IPS-NIHi7 (cell line): ENCODE data around the gene CCDC174.
A peak's percentile ranks its signal among the peaks of the same experiment; 100 is the strongest.

Experiments used
- DNase-seq: peaks from one replicate; pipeline ENCODE4 v3.0.0; 2012; ENCODE audit warnings: mixed read lengths; ENCODE audit errors: extremely low spot score

Gene CCDC174

DNA sequence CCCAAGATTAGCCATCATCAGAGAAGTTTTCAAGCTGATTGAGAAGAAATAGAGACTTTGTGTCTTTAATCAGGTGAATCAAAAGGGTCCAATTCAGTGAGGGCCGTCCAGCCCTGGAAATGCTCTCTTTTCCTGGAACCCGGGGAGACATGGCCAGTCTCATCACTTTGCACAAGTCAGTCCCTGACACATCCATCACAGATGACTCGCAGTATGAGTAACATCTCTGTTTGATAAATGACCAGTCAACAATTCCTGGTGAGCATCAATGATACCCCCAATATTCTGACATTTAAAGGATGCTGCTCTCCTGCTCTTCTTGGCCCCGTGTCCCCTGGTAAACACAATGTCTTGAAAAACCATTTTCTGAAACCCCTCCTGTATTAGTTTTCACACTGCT is 50.1 kb downstream of the CCDC174 start:
- no peak for DNase-seq

DNA sequence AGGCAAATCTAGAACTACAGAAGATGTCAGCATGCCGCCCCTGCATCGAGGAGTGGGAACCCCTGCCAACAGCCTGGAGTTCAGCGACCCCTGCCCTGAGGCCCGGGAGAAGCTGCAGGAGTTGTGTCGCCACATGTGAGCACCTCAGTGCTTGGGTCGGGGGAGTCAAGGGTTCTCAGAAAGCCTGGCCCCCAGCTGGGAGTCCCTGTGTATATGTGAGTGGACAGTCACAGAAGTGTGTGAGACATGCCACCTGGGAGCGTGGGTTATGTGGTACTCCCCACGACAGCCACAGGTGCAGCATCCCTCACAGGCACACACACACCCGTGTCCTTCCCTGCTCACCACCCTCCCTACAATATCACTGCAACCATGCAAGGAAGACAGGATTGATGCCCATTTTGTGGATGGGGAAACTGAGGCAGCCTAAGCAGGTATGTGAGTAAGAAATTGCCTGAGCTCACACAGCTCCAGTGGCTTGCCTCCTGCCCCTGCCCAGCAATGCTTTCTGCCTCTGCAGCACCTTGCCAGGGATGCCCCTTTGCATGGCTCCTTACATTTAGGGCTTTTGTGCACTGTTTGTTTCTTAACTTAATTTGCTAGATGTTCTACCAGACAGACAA is 51.7 kb downstream of the CCDC174 start:
- DNase-seq, result no peak

DNA sequence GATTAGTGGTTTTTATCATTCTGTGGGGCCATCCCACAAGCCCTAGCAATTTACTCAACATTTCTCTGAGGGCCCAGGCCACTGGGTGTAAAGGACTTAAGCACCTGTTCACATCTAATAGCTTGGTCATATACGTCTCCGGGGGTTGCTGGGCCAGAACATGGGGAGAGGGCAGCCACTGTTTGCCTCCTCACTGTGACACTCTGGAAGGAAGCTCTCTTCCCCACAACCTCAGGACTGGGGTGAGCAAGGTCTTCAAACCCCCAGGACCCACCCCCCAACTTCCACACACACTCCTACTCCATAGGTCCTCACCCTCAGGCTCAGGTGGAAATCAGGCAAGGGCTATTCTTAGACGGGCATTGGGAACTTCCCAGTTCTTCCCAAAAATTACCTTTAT is 52.2 kb downstream of the CCDC174 start:
- no peak for DNase-seq

DNA sequence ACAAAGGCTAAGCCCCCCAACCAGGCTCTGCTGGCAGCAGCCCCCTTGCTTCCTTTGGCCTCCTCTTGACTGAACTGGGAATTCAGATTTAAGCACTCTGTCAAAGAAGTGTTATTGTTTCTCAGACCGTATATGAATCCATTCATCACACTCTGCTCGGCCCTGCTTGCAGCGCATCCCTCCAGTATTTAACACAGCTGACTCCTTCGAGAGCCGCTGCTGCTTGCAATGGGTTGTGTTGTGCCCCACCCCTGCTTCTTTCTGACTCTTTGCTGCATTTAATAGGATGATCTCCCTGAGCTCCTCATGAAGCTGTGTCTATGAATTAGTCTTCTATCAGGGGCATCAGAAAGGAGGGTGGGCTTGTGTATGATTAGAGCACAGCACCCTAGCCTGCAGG is 54.5 kb downstream of the CCDC174 start:
- peak; percentile 2 for DNase-seq

DNA sequence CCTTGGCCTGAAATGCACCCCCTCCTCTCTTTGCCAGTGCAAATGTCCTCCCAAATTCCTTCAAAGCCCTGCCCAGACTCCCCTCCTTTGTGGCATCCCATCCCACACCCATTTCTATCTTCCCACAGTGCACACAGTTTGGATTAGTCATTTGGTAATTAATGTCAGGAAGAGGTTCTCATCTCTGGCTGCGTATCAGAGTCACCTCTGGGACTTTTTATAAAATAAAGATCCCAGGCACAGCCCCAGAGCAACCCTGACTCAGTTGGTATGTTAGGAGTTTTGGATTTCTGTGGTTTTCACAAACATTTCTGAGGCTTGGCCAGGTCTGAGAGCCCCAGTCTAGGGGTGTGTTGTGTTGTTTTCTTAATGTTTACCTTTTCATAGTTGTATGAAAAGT is 65.0 kb downstream of the CCDC174 start:
- no peak for DNase-seq

DNA sequence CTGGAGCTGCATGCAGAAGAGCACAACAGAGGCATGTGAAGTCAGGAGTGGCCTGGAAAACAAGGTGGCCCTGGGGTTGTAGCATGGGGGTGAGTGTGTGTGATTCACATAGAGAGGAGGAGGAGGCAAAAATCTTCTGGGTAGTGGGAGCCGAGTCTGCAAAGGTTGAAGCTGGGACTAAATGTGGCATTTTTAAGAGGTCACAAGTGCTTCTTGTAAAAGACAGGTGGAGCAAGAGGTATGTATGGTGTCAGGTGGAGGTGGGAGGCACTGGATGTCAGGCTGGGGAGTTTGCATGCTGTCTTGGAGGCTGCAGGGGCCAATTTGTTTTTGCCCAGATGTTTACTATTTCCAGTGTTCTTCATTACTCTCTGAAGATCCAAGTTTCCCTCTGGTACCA is 65.7 kb downstream of the CCDC174 start:
- DNase-seq, result no peak

DNA sequence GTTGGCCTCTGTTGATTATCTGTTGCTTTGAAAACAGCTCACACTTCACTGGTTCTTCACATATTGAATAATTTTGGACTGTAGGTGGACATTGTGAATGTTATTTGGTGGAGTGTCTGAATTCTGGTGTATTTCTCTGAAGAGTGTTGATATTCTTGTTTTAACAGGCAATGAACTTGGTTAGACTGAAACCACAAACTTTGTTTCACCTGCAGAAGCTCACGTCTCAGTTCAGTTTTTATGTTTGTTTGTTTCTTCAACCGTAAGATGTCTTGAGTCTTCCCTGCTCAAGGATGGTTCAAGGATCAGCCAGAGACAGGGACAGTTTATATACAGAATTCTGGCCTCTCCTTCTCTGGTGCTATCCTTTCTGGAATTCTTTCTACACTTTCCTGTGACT is 67.0 kb downstream of the CCDC174 start:
- DNase-seq, result no peak

DNA sequence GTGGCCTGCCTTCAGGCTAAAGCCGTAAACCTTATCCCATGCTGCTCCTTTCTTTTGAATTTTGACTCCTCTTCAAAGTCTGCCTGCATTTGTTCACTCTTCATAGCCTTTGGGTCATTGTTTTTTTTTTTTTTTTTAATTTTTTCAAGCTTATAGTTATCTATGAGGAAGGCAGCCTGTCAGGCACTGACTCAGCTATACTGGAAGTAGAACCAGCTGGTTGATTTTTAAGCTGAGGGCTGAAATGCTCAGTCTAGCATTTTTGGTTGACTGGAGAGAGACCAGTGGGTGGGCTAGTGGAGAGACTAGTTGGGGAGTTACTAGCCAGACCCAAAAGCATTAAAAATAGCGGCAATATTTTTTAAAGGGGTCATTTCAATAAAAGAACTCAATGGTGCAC is 67.4 kb downstream of the CCDC174 start:
- no peak for DNase-seq

DNA sequence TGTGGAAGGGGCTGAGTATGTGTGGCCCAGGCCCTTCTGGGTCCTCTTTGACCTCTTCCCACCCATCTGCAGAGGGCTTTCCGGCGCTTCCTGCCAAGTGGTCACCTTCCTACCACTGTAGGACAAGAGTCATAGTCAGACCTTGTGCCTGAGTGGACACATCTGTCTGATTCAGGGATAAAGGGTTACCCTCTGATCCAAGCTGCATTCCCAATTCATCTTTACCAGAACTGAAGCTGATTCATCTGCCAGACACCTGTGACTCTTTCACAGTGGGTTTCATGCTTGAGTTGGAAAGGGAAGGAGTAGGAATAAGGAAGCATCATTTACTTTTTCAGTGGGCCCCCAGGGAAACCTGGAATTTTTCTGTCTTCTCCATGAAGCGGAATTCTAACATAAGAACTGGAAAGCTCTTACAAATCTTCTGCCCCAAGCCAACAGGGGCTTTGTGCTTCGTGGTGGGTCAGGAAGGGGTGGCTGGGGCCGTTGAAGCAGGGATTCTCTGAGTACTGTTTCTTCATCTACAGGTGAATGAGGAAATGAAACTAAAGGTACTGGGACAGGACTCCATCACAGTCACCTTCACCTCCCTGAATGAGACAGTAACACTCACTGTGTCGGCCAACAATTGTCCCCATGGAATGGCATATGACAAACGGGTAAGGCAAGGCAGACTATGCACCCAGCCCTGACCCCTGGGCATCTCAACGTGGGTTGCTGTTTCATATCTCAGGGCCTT is 69.7 kb downstream of the CCDC174 start:
- DNase-seq, result no peak
